Measurements from ENCODE around the gene CBY3. TPM values are rescaled to one million over a fixed set of nuclear protein-coding genes. Genes with fewer than 3 reads are reported as not detected.

CBY3 gene
- total and polyA plus RNA-seq, 2 of the 13 experiments (the other 11 are each of a cell fraction or from before 2014, with no cell fraction given): not detected

- 0 out of 2 replicates have a peak, but pooled peaks have one; percentile 1 for TF ChIP-seq ARNT2 (CRISPR knock-in tag; IDR thresholded peaks at IDR 0.05; ENCODE audit: low read depth)
- peak; percentile 66 for TF ChIP-seq TBX2 (CRISPR knock-in tag; IDR thresholded peaks at IDR 0.05; ENCODE audit: borderline replicate concordance)
- no peak for TF ChIP-seq ZNF549 (CRISPR knock-in tag; IDR thresholded peaks at IDR 0.05)
- TF ChIP-seq AGO2 (optimal IDR thresholded peaks at IDR 0.05; ENCODE audit: low read depth, low read length): peak; percentile 94
- peak; percentile 12 for TF ChIP-seq SAP130 (CRISPR knock-in tag; IDR thresholded peaks at IDR 0.05; ENCODE audit: low read depth)
- peak; percentile 45; the same call in 1 of the 2 replicates for TF ChIP-seq KAT7 (CRISPR knock-in tag; IDR thresholded peaks at IDR 0.05; ENCODE audit: borderline replicate concordance)
- no peak for TF ChIP-seq FOXK2 (IDR thresholded peaks at IDR 0.05)
- peak; percentile 6; the same call in 1 of the 2 replicates for TF ChIP-seq YEATS2 (CRISPR knock-in tag; IDR thresholded peaks at IDR 0.05; ENCODE audit: borderline replicate concordance)
- peak; percentile 79; the same call in 1 of the 2 replicates for TF ChIP-seq ZBTB39 (CRISPR knock-in tag; IDR thresholded peaks at IDR 0.05)
- TF ChIP-seq DMAP1 (CRISPR knock-in tag; IDR thresholded peaks at IDR 0.05): peak; percentile 95
- 0 out of 2 replicates have a peak, but pooled peaks have one; percentile 69 for TF ChIP-seq ETS1 (CRISPR knock-in tag; IDR thresholded peaks at IDR 0.05)
- TF ChIP-seq HOMEZ (CRISPR knock-in tag; IDR thresholded peaks at IDR 0.05; ENCODE audit: low read depth): 0 out of 2 replicates have a peak, but pooled peaks have one; percentile 2
- no peak for TF ChIP-seq ZFP90 (CRISPR knock-in tag; IDR thresholded peaks at IDR 0.05; ENCODE audit: borderline replicate concordance)
- peak in 1 of 2 experiments; percentile 19; a peak in 1 of 4 replicates for TF ChIP-seq NR2F1 (CRISPR knock-in tag; IDR thresholded peaks at IDR 0.05)
- TF ChIP-seq NRL (CRISPR knock-in tag; IDR thresholded peaks at IDR 0.05; ENCODE audit: borderline replicate concordance): peak; percentile 59; the same call in 1 of the 2 replicates
- peak; percentile 59 for TF ChIP-seq ZNF761 (CRISPR knock-in tag; conservative IDR thresholded peaks at IDR 0.05)
- peak; percentile 27 for TF ChIP-seq SP2 (CRISPR knock-in tag; IDR thresholded peaks at IDR 0.05)
- TF ChIP-seq SNAPC5 (CRISPR knock-in tag; IDR thresholded peaks at IDR 0.05; ENCODE audit: borderline replicate concordance): no peak; the same call in 1 of the 2 replicates
- peak; percentile 57 for TF ChIP-seq RARA (CRISPR knock-in tag; IDR thresholded peaks at IDR 0.05)
- no peak for TF ChIP-seq ZNF354B (CRISPR knock-in tag; IDR thresholded peaks at IDR 0.05)
- TF ChIP-seq REXO4 (CRISPR knock-in tag; IDR thresholded peaks at IDR 0.05; ENCODE audit: borderline replicate concordance): peak; percentile 80; the same call in 1 of the 2 replicates
- TF ChIP-seq THAP9 (CRISPR knock-in tag; IDR thresholded peaks at IDR 0.05; ENCODE audit: borderline replicate concordance): peak; percentile 1; the same call in 1 of the 2 replicates
These were observed 18.2 kb upstream of the CBY3 start, which contains the start of gene CANX (continued) for GRCh38 chr5:179698935-179699615.

All from HepG2 (cell line).